Choroid plexus epithelial cell (primary cell): ENCODE data around the gene GJB2.

Experiments used
- DNase-seq: peaks from one replicate; pipeline ENCODE4 v3.0.0-alpha.2; 2010; ENCODE audit warnings: low read depth
- H3K4me3 ChIP-seq: 2 replicates; pipeline ENCODE4 v1.5.1; 2011; ENCODE audit warnings: low read depth, mild to moderate bottlenecking, control low read depth, low read length, moderate library complexity
- CTCF ChIP-seq: conservative IDR thresholded peaks from 2 replicates; pipeline ENCODE4 v1.5.1; 2011; ENCODE audit warnings: low read depth, mild to moderate bottlenecking, control low read depth, inconsistent platforms, low read length, moderate library complexity

Gene GJB2

DNA sequence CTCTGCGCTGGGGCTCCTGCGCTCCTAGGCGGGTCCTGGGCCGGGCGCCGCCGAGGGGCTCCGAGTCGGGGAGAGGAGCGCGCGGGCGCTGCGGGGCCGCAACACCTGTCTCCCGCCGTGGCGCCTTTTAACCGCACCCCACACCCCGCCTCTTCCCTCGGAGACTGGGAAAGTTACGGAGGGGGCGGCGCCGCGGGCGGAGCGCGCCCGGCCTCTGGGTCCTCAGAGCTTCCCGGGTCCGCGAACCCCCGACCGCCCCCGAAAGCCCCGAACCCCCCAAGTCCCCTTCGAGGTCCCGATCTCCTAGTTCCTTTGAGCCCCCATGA, at the start of gene GJB2:
Gene GJB2, minus strand, starts transcription at position 103 of the 326 bp plus-strand sequence. CDS start 3,357 bp downstream, outside the sequence.
- peak within 1 kb of the TSS; percentile 45 for H3K4me3 ChIP-seq
- DNase-seq: no peak
- no peak for TF ChIP-seq CTCF

DNA sequence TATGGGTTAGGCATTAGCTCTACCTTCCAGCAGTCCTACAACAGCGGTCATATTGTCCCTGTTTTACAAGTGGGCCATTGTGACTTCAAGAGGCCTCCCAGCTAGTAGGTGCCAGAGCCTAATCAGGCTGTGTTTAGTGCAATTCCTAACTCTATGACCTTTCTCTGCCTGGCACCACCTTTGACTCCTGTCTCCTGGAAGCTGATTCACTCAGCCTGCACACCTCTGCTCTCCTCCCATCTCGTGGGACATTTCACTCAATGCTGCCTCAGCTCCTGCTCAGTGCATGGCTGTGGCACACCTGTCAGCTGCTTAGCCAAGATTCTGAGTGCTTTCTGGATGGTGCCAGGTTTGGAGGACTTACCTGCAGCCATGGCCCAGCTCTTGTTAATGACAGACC, 48.9 kb upstream of the GJB2 start:
- no peak for TF ChIP-seq CTCF
- no peak overlapping the region for H3K4me3 ChIP-seq
- DNase-seq: no peak

GRCh38 chr13:20239748-20240147, 47.0 kb upstream of the GJB2 start:
- DNase-seq: no peak
- no peak overlapping the region for H3K4me3 ChIP-seq
- TF ChIP-seq CTCF: no peak

- DNase-seq: no peak
- TF ChIP-seq CTCF: no peak
- no peak overlapping the region for H3K4me3 ChIP-seq
These were observed 40.0 kb upstream of the GJB2 start for GRCh38 chr13:20232556-20233277.

GRCh38 chr13:20231839-20232555, 39.3 kb upstream of the GJB2 start, which contains the start of gene GJB6:
Gene GJB6 (minus strand): TSS chr13:20232319. CDS start chr13:20223480, 8,839 bp downstream.
- TF ChIP-seq CTCF: no peak
- no peak within 1 kb of the TSS for H3K4me3 ChIP-seq
- DNase-seq: no peak

DNA sequence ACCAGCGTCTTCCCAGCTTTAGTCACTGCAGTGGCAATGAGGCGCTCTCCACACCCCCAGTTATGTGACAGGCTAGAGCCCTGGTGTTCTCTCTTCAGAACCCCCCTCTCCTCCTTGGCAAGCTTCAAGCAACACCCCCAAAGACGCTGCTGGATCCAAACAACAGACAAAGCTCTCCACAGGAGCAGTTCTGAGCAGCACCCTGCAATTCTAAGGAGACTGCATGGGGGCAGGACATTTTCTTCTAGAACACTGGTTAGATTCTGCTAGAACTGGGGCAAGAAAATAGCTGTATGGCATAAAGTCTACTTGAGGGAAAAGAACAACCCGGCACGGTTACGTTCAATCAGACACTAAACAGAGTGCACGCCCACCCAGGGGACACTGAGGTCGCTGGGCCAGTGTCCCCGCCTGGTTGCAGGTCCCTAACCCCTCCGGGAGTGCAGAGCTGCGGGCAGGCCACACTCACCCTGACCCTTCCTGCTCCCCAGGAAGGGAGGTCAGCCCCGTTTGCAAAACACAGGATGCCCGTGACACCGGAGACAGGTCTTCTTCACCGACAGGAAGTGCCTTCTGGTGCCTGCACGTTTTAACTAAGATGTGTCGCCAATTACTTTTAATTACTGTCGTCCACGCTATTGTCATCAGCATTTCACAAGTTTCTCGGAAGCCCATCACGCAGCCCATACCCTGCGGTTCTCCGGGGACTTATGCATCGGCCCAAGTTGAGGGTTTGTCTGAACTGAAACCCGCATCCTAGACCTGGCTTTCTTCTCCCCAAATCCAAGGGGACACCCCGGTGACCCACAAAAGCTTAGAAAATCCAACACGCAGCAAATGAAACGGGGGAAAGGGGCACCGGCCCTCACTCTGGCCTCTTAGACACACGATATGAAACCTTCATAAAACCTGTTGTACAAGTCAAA, 38.4 kb upstream of the GJB2 start:
- no peak for DNase-seq
- H3K4me3 ChIP-seq: no peak overlapping the region
- no peak for TF ChIP-seq CTCF
